Loucy (cell line): Measurements from ENCODE around the gene MIGA1.

Experiments
- H2AFZ ChIP-seq: fragments of 200-600 bp; sonication (generic); 2 replicates; pipeline ENCODE4 v1.6.0; 2016; ENCODE audit warnings: antibody characterized with exemption, mild to moderate bottlenecking, low read length, moderate library complexity
- H3F3A ChIP-seq: fragments of 200-600 bp; 2 replicates; pipeline ENCODE4 v1.6.0; 2016; ENCODE audit warnings: antibody characterized with exemption, low read depth, mild to moderate bottlenecking
- H3K27me3 ChIP-seq: fragments of 200-600 bp; sonication (generic); 2 replicates; pipeline ENCODE4 v1.6.1; 2014; ENCODE audit warnings: low read length, mild to moderate bottlenecking; ENCODE audit not compliant: insufficient read depth, poor library complexity, severe bottlenecking
- H3K36me3 ChIP-seq: fragments of 200-600 bp; sonication (generic); 2 replicates; pipeline ENCODE4 v1.6.1; 2016; ENCODE audit warnings: low read length; ENCODE audit not compliant: insufficient read depth
- H3K4me1 ChIP-seq: fragments of 200-600 bp; sonication (generic); 2 replicates; pipeline ENCODE4 v1.5.1; 2014; ENCODE audit warnings: low read length, mild to moderate bottlenecking; ENCODE audit not compliant: insufficient read depth, poor library complexity, severe bottlenecking
- H3K4me2 ChIP-seq: fragments of 200-600 bp; sonication (generic); 2 replicates; pipeline ENCODE4 v1.6.0; 2014; ENCODE audit warnings: antibody characterized with exemption, low read length, low read depth, mild to moderate bottlenecking; ENCODE audit not compliant: poor library complexity, severe bottlenecking
- H3K4me3 ChIP-seq: fragments of 200-600 bp; sonication (generic); 2 replicates; pipeline ENCODE4 v1.5.1; 2014; ENCODE audit warnings: low read length, mild to moderate bottlenecking, mixed read lengths; ENCODE audit not compliant: poor library complexity, severe bottlenecking
- H3K79me2 ChIP-seq: fragments of 200-600 bp; sonication (generic); 2 replicates; pipeline ENCODE4 v1.6.1; 2014; ENCODE audit warnings: low read length; ENCODE audit not compliant: insufficient read depth
- H3K9ac ChIP-seq: fragments of 200-600 bp; sonication (generic); 2 replicates; pipeline ENCODE4 v1.6.0; 2014; ENCODE audit warnings: mild to moderate bottlenecking, low read depth, low read length, moderate library complexity; ENCODE audit not compliant: poor library complexity, severe bottlenecking
- H3K9me2 ChIP-seq: fragments of 200-600 bp; sonication (generic); replicated peaks from 2 replicates; pipeline ENCODE4 v1.6.1; 2016; ENCODE audit warnings: low read depth, low read length, mixed read lengths
- H3K9me3 ChIP-seq: fragments of 200-600 bp; sonication (generic); 2 replicates; pipeline ENCODE4 v1.6.1; 2014; ENCODE audit warnings: mild to moderate bottlenecking, antibody characterized with exemption, low read length, low read depth; ENCODE audit not compliant: insufficient read depth
- H4K20me1 ChIP-seq: fragments of 200-600 bp; sonication (generic); 2 replicates; pipeline ENCODE4 v1.6.0; 2014; ENCODE audit warnings: antibody characterized with exemption, low read length, mild to moderate bottlenecking; ENCODE audit not compliant: insufficient read depth, poor library complexity, severe bottlenecking
- EZH2phosphoT487 ChIP-seq: fragments of 200-600 bp; IDR thresholded peaks from 2 replicates; pipeline ENCODE4 v1.6.1; 2018; ENCODE audit warnings: antibody characterized with exemption, mild to moderate bottlenecking, moderate library complexity, borderline replicate concordance
- TF ChIP-seq, protein P1 (sequence below): fragments of 200-600 bp; sonication (generic); conservative IDR thresholded peaks from 2 replicates; pipeline ENCODE4 v1.5.1; 2014; ENCODE audit warnings: mild to moderate bottlenecking, antibody characterized with exemption, low read length

The MIGA1 gene

DNA sequence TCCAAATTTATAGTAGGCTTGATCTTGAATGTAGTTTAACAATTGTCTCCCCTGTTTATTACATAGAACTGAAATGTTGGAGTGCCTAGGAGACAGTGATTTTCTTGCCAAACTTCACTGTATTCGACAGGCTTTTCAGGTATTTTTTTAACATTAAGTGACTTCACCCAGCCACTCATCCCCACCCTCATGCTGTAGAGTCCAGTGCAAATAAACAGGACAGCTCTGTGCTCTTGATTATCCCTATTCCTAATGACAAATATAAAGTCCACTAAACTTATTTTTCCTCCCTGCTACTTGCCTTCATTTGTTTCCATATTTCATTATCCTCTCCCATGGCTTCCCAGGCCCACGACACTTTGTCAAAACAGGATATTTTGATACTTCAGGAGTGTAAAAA lies 79.8 kb downstream of the MIGA1 start:
- TF ChIP-seq, protein P1, sequence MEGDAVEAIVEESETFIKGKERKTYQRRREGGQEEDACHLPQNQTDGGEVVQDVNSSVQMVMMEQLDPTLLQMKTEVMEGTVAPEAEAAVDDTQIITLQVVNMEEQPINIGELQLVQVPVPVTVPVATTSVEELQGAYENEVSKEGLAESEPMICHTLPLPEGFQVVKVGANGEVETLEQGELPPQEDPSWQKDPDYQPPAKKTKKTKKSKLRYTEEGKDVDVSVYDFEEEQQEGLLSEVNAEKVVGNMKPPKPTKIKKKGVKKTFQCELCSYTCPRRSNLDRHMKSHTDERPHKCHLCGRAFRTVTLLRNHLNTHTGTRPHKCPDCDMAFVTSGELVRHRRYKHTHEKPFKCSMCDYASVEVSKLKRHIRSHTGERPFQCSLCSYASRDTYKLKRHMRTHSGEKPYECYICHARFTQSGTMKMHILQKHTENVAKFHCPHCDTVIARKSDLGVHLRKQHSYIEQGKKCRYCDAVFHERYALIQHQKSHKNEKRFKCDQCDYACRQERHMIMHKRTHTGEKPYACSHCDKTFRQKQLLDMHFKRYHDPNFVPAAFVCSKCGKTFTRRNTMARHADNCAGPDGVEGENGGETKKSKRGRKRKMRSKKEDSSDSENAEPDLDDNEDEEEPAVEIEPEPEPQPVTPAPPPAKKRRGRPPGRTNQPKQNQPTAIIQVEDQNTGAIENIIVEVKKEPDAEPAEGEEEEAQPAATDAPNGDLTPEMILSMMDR = no peak
- TF ChIP-seq EZH2phosphoT487 = no peak
- H3K4me1 ChIP-seq = no peaks in the 10 kb centered on the region
- H3K27me3 ChIP-seq = no peaks in the 10 kb centered on the region
- H3K9ac ChIP-seq = no peak overlapping the region
- no peaks in the 10 kb centered on the region for H3K9me2 ChIP-seq
- no peak overlapping the region for H3K4me2 ChIP-seq
- H3K79me2 ChIP-seq = peaks cover 4% of the 10 kb centered on the region; the same call in 1 of the 2 replicates
- H4K20me1 ChIP-seq = no peaks in the 10 kb centered on the region
- H3K4me3 ChIP-seq = no peak overlapping the region
- peaks cover 14% of the 10 kb centered on the region; the same call in 1 of the 2 replicates for H3K36me3 ChIP-seq
- H3F3A ChIP-seq = no peaks in the 10 kb centered on the region
- no peak overlapping the region for H2AFZ ChIP-seq
- H3K9me3 ChIP-seq = no peaks in the 10 kb centered on the region

- Histone ChIP-seq H3F3A (no peaks in the 10 kb centered on the region), H3K9ac (no peak overlapping the region), H3K79me2 (no peaks in the 10 kb centered on the region)
These were observed 86.8 kb downstream of the MIGA1 start for GRCh38 chr1:77866296-77866695.

DNA sequence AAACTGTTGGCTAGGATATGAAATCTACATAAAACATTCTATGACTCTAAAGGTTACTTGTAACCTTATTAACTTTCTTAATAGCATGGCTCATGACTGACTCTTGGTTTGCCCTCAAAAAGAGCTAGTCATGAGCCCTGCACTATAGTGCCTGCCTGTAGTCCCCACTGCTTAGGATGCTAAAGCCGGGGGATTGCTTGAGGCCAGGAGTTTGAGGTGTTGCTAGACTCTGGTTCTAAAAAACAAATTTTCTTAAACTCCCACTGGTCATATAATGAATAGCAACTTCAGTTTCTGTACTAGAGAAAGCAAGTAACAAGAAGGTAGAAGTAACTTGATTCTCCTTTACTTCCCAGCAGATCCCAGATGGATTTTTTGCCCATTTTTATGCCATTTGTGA lies 93.2 kb downstream of the MIGA1 start:
- Histone ChIP-seq H3K36me3 (peaks cover 11% of the 10 kb centered on the region; the same call in 1 of the 2 replicates), H2AFZ (no peak overlapping the region), H3K79me2 (no peaks in the 10 kb centered on the region), H3K27me3 (no peaks in the 10 kb centered on the region), H3K9ac (no peak overlapping the region), H3K4me2 (no peak overlapping the region), H3K9me3 (no peaks in the 10 kb centered on the region), H3K9me2 (no peaks in the 10 kb centered on the region), H4K20me1 (no peaks in the 10 kb centered on the region), H3K4me3 (no peak overlapping the region), H3F3A (no peaks in the 10 kb centered on the region), H3K4me1 (no peaks in the 10 kb centered on the region)
- TF ChIP-seq, protein P1 = no peak; the same call in 1 of the 2 replicates
- no peak for TF ChIP-seq EZH2phosphoT487

More at GRCh38 chr1:77866296-77866695, 86.8 kb downstream of the MIGA1 start:
- Histone ChIP-seq H2AFZ (no peak overlapping the region), H3K36me3 (peaks cover 14% of the 10 kb centered on the region; the same call in 1 of the 2 replicates), H4K20me1 (no peaks in the 10 kb centered on the region), H3K4me1 (no peaks in the 10 kb centered on the region), H3K9me3 (no peaks in the 10 kb centered on the region), H3K4me2 (no peak overlapping the region), H3K4me3 (no peak overlapping the region), H3K27me3 (no peaks in the 10 kb centered on the region), H3K9me2 (no peaks in the 10 kb centered on the region)
- TF ChIP-seq, protein P1 = no peak
- no peak for TF ChIP-seq EZH2phosphoT487
